Loucy (cell line): Measurements from ENCODE around the gene C10orf67.

Source experiments
- H2AFZ ChIP-seq: fragments of 200-600 bp; sonication (generic); 2 replicates; pipeline ENCODE4 v1.6.0; 2016; ENCODE audit warnings: antibody characterized with exemption, mild to moderate bottlenecking, low read length, moderate library complexity
- H3F3A ChIP-seq: fragments of 200-600 bp; 2 replicates; pipeline ENCODE4 v1.6.0; 2016; ENCODE audit warnings: antibody characterized with exemption, low read depth, mild to moderate bottlenecking
- H3K27me3 ChIP-seq: fragments of 200-600 bp; sonication (generic); 2 replicates; pipeline ENCODE4 v1.6.1; 2014; ENCODE audit warnings: low read length, mild to moderate bottlenecking; ENCODE audit not compliant: insufficient read depth, poor library complexity, severe bottlenecking
- H3K36me3 ChIP-seq: fragments of 200-600 bp; sonication (generic); 2 replicates; pipeline ENCODE4 v1.6.1; 2016; ENCODE audit warnings: low read length; ENCODE audit not compliant: insufficient read depth
- H3K4me1 ChIP-seq: fragments of 200-600 bp; sonication (generic); 2 replicates; pipeline ENCODE4 v1.5.1; 2014; ENCODE audit warnings: low read length, mild to moderate bottlenecking; ENCODE audit not compliant: insufficient read depth, poor library complexity, severe bottlenecking
- H3K4me2 ChIP-seq: fragments of 200-600 bp; sonication (generic); 2 replicates; pipeline ENCODE4 v1.6.0; 2014; ENCODE audit warnings: antibody characterized with exemption, low read length, low read depth, mild to moderate bottlenecking; ENCODE audit not compliant: poor library complexity, severe bottlenecking
- H3K4me3 ChIP-seq: fragments of 200-600 bp; sonication (generic); 2 replicates; pipeline ENCODE4 v1.5.1; 2014; ENCODE audit warnings: low read length, mild to moderate bottlenecking, mixed read lengths; ENCODE audit not compliant: poor library complexity, severe bottlenecking
- H3K79me2 ChIP-seq: fragments of 200-600 bp; sonication (generic); 2 replicates; pipeline ENCODE4 v1.6.1; 2014; ENCODE audit warnings: low read length; ENCODE audit not compliant: insufficient read depth
- H3K9ac ChIP-seq: fragments of 200-600 bp; sonication (generic); 2 replicates; pipeline ENCODE4 v1.6.0; 2014; ENCODE audit warnings: mild to moderate bottlenecking, low read depth, low read length, moderate library complexity; ENCODE audit not compliant: poor library complexity, severe bottlenecking
- H3K9me2 ChIP-seq: fragments of 200-600 bp; sonication (generic); replicated peaks from 2 replicates; pipeline ENCODE4 v1.6.1; 2016; ENCODE audit warnings: low read depth, low read length, mixed read lengths
- H3K9me3 ChIP-seq: fragments of 200-600 bp; sonication (generic); 2 replicates; pipeline ENCODE4 v1.6.1; 2014; ENCODE audit warnings: mild to moderate bottlenecking, antibody characterized with exemption, low read length, low read depth; ENCODE audit not compliant: insufficient read depth
- H4K20me1 ChIP-seq: fragments of 200-600 bp; sonication (generic); 2 replicates; pipeline ENCODE4 v1.6.0; 2014; ENCODE audit warnings: antibody characterized with exemption, low read length, mild to moderate bottlenecking; ENCODE audit not compliant: insufficient read depth, poor library complexity, severe bottlenecking
- EZH2phosphoT487 ChIP-seq: fragments of 200-600 bp; IDR thresholded peaks from 2 replicates; pipeline ENCODE4 v1.6.1; 2018; ENCODE audit warnings: antibody characterized with exemption, mild to moderate bottlenecking, moderate library complexity, borderline replicate concordance
- TF ChIP-seq, protein P1 (sequence below): fragments of 200-600 bp; sonication (generic); conservative IDR thresholded peaks from 2 replicates; pipeline ENCODE4 v1.5.1; 2014; ENCODE audit warnings: mild to moderate bottlenecking, antibody characterized with exemption, low read length

The C10orf67 gene

DNA sequence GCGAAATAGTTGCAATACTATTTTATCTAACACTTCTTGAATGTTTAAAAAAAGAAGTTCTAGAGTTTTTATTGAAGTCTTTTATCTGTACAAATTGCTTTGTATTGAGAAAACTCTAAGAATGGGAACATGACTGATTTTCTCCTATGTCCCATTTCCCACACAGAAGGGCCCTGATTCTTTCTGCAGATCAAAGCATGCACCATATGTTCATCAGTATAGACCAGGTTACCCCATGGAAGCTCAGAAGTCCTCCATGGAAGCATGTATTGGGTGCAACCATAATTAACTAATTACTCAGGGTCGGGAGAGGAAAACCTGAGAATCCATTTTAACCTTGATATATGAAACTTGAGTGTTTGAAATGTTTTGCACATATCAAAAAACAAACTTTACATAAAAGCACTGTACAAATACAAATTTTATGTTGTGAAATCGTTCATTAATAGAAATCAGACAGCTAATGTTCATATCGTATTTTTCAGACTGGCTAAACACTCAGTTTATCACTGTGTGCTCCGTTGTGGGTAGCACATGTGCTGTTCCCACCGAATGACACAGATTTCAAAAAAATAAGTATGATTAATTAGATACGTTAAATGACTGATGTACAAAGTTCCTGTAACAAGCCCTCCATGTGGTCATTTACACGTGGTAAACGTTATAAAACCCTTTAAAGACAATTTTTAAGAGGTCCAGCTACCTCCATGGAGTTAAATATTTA lies 81.0 kb downstream of the C10orf67 start:
- H2AFZ ChIP-seq = no peak overlapping the region
- no peaks in the 10 kb centered on the region for H3K79me2 ChIP-seq
- H3K4me2 ChIP-seq = no peak overlapping the region
- H3K9me3 ChIP-seq = no peaks in the 10 kb centered on the region
- no peaks in the 10 kb centered on the region for H3K9me2 ChIP-seq
- no peaks in the 10 kb centered on the region for H3F3A ChIP-seq
- TF ChIP-seq, protein P1, sequence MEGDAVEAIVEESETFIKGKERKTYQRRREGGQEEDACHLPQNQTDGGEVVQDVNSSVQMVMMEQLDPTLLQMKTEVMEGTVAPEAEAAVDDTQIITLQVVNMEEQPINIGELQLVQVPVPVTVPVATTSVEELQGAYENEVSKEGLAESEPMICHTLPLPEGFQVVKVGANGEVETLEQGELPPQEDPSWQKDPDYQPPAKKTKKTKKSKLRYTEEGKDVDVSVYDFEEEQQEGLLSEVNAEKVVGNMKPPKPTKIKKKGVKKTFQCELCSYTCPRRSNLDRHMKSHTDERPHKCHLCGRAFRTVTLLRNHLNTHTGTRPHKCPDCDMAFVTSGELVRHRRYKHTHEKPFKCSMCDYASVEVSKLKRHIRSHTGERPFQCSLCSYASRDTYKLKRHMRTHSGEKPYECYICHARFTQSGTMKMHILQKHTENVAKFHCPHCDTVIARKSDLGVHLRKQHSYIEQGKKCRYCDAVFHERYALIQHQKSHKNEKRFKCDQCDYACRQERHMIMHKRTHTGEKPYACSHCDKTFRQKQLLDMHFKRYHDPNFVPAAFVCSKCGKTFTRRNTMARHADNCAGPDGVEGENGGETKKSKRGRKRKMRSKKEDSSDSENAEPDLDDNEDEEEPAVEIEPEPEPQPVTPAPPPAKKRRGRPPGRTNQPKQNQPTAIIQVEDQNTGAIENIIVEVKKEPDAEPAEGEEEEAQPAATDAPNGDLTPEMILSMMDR = no peak
- H3K4me1 ChIP-seq = no peaks in the 10 kb centered on the region
- H3K27me3 ChIP-seq = no peaks in the 10 kb centered on the region
- H3K36me3 ChIP-seq = no peaks in the 10 kb centered on the region
- no peak overlapping the region for H3K4me3 ChIP-seq
- H4K20me1 ChIP-seq = no peaks in the 10 kb centered on the region
- H3K9ac ChIP-seq = no peak overlapping the region

DNA sequence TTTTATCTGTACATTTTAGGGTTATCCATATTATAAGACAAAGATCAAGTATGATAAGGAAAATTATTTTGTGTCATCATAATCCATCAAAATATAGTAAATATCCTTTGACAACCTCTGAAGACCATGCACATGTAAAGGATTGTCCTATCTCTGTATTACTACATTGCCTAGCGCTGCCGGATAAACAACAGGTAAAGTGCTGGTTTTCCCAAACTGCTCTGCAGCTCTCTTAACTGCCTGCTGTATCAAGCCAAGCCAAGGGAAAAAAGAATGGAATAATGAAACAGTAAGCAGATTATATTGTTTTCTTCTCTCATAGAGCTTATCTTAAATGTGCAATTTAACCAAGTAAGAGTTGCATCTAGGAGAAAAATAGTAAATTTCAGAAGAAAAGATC lies 81.7 kb downstream of the C10orf67 start:
- H3K79me2 ChIP-seq = no peaks in the 10 kb centered on the region
- H3K9me2 ChIP-seq = no peaks in the 10 kb centered on the region
- no peaks in the 10 kb centered on the region for H3F3A ChIP-seq
- TF ChIP-seq EZH2phosphoT487 = no peak
- TF ChIP-seq, protein P1 = no peak
- no peak overlapping the region for H3K9ac ChIP-seq
- no peak overlapping the region for H3K4me3 ChIP-seq
- H3K9me3 ChIP-seq = no peaks in the 10 kb centered on the region
- no peaks in the 10 kb centered on the region for H3K36me3 ChIP-seq
- H4K20me1 ChIP-seq = no peaks in the 10 kb centered on the region
- H3K4me2 ChIP-seq = no peak overlapping the region
- H3K4me1 ChIP-seq = no peaks in the 10 kb centered on the region
- H2AFZ ChIP-seq = no peak overlapping the region
- no peaks in the 10 kb centered on the region for H3K27me3 ChIP-seq

DNA sequence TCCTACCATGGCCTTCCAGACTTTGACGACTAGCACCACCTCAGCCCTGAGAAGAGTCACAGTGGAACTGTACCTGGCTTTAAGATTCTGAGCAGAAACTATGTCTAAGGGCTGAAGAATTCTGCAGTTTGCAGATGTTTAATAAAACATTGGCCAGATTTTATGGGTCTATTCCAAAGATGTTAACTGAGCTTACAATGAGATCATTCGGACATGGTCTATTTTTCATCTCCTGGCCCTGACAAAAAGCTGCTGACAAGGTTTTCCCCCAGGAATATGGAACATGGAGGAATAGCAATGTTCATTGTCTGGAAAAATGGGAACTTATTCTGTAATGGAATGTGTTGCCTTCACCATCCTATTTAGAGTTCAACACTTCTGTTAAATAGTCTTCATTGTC lies 86.1 kb downstream of the C10orf67 start:
- no peaks in the 10 kb centered on the region for H3K27me3 ChIP-seq
- no peaks in the 10 kb centered on the region for H3K9me2 ChIP-seq
- no peaks in the 10 kb centered on the region for H4K20me1 ChIP-seq
- H3K4me1 ChIP-seq = no peaks in the 10 kb centered on the region
- no peak overlapping the region for H3K9ac ChIP-seq
- TF ChIP-seq, protein P1 = no peak
- no peak for TF ChIP-seq EZH2phosphoT487
- H3K4me3 ChIP-seq = no peak overlapping the region
- H3K9me3 ChIP-seq = no peaks in the 10 kb centered on the region
- H3K36me3 ChIP-seq = no peaks in the 10 kb centered on the region
- H3K79me2 ChIP-seq = no peaks in the 10 kb centered on the region
- no peak overlapping the region for H3K4me2 ChIP-seq
- H3F3A ChIP-seq = no peaks in the 10 kb centered on the region
- H2AFZ ChIP-seq = no peak overlapping the region
